Measurements from ENCODE around the gene PGAP1. TPM values are rescaled to one million over a fixed set of nuclear protein-coding genes. Genes with fewer than 3 reads are reported as not detected.
A peak's percentile ranks its signal among the peaks of the same experiment; 100 is the strongest.

The PGAP1 gene
- total RNA-seq, 2 donors from 2014 or later = 5.7 to 10.5 TPM

DNA sequence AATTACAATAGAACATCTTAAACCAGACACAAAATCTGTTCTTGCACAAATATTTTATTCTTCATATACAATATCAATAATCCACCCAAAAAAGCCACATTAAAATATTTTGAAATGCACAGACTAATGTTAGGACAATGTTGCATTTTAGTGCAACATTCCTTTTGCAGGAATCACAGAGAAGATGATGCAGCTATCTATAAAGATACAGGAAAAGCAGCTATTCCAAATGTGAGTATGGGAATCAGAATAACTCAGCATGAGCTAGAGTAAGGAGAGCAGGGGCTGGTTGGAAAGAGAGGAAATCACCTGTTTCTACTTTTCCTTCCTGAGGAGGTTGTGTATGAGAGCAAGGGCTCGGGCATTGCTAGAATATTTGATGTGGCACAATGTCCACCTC lies 122.1 kb downstream of the PGAP1 start:
- no peaks in the 10 kb centered on the region for H3K9me3 ChIP-seq
- peaks cover 0 to 6% of the 10 kb centered on the region in 2 donors for H3K4me1 ChIP-seq
- no peaks in the 10 kb centered on the region for H3K27me3 ChIP-seq
- no peak for DNase-seq (ENCODE audit: low spot score)
- no peak overlapping the region for H3K4me3 ChIP-seq
- no peaks in the 10 kb centered on the region for H3K36me3 ChIP-seq
- TF ChIP-seq, protein P1, sequence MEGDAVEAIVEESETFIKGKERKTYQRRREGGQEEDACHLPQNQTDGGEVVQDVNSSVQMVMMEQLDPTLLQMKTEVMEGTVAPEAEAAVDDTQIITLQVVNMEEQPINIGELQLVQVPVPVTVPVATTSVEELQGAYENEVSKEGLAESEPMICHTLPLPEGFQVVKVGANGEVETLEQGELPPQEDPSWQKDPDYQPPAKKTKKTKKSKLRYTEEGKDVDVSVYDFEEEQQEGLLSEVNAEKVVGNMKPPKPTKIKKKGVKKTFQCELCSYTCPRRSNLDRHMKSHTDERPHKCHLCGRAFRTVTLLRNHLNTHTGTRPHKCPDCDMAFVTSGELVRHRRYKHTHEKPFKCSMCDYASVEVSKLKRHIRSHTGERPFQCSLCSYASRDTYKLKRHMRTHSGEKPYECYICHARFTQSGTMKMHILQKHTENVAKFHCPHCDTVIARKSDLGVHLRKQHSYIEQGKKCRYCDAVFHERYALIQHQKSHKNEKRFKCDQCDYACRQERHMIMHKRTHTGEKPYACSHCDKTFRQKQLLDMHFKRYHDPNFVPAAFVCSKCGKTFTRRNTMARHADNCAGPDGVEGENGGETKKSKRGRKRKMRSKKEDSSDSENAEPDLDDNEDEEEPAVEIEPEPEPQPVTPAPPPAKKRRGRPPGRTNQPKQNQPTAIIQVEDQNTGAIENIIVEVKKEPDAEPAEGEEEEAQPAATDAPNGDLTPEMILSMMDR (IDR thresholded peaks at IDR 0.05) = no peak
- no peak overlapping the region for H3K27ac ChIP-seq

DNA sequence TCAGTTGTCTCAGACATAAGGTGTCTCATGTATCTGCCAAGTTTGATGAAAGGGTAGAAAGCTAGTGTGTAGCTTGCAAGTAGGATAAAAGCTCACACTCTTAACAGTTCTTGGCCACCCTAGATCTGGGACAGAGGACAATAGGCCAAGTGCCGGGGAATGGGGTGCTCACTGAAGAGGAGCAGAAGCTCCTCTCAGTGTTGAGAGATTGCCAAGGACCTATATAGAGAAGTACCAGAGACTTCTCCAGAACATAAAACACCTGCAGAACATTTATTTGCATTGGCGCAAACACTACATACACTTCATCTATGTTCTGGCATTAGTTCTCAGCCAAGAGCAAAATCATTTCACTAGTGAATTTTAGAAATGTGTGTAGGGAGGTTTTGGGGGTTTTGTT lies 124.1 kb downstream of the PGAP1 start:
- H3K4me1 ChIP-seq = peaks cover 0 to 22% of the 10 kb centered on the region in 2 donors
- DNase-seq (ENCODE audit: low spot score) = no peak
- TF ChIP-seq, protein P1 (IDR thresholded peaks at IDR 0.05) = no peak
- no peaks in the 10 kb centered on the region for H3K27me3 ChIP-seq
- no peaks in the 10 kb centered on the region for H3K9me3 ChIP-seq
- no peak overlapping the region for H3K27ac ChIP-seq
- H3K4me3 ChIP-seq = no peak overlapping the region
- peaks cover 3% of the 10 kb centered on the region for H3K36me3 ChIP-seq

DNA sequence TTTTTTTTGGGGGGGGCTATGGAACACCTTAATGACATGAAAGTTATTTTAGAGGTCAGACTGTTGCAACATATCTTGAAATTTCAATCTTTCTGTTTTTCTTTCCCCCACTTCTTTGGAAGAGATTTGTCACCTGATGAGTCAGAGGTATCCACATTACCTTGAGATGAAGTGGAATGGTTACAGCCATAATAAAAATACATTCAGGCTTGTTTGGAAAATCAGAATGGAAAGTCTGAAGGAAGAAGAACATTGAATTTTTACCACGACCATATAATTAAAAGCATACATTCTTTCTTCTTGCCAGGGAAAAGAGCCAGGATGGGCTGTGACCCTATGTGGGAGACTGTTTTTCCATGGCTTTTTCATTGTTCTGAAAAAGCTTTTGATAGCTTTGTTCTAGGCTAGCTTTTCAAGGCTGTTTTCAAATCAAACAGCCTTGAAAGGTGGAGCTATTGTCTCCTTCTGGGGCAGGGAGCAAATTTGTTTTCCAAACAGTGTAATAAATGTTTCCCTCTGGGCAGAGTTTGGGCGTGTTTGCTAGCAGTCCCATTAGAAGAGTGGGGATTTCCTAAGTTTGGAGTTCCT lies 124.7 kb downstream of the PGAP1 start:
- Histone ChIP-seq H3K9me3 (no peaks in the 10 kb centered on the region), H3K36me3 (peaks cover 10% of the 10 kb centered on the region), H3K4me1 (peaks cover 0 to 26% of the 10 kb centered on the region in 2 donors), H3K4me3 (no peak overlapping the region), H3K27me3 (no peaks in the 10 kb centered on the region), H3K27ac (no peak overlapping the region)
- no peak for DNase-seq (ENCODE audit: low spot score)
- TF ChIP-seq, protein P1 (IDR thresholded peaks at IDR 0.05) = no peak

DNA sequence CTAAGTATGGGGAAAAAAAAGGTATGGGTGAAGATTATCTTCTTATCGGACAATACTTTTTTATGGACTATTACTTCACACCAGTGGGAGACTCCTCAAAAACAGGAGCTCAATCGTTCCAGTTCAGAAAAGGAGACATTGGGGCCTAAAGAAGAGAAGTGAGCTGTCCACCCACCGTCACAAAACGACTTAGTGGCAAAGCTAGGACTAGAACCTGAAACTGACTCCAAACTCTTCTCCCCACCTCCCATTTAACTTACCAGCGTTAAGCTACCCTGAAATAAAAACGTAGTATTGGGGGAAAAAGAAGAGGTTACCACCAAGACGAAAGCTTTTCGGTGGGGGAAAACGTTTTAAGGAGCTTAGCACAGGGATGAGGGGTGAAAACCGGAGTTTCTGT lies 127.5 kb downstream of the PGAP1 start:
- Histone ChIP-seq H3K27me3 (no peaks in the 10 kb centered on the region), H3K9me3 (no peaks in the 10 kb centered on the region), H3K27ac (peak overlapping the region; percentile 76 to 84), H3K4me1 (peaks cover 0 to 33% of the 10 kb centered on the region in 2 donors), H3K36me3 (peaks cover 33% of the 10 kb centered on the region), H3K4me3 (peak overlapping the region; percentile 68 to 70)
- no peak for DNase-seq (ENCODE audit: low spot score)
- TF ChIP-seq, protein P1 (IDR thresholded peaks at IDR 0.05) = no peak

DNA sequence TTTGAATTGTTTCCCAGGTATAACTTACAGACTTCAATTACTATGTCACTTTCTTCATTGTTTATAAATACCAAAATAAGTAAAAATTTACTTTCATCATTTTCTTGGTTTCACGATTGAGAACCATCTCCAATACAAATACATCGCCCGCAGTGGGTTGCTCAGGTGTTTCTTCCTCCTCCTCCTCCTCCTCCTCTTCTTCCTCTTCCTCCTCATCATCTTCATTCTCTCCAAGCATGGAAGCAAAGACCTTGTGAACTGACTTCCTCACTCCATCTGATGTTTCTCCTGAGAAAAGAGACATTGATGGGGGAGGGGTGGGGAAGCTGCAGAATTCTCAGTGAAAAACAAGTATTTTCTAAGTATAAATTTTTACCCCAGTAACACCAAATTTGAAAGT lies 133.6 kb downstream of the PGAP1 start:
- no peak overlapping the region for H3K27ac ChIP-seq
- H3K27me3 ChIP-seq = no peaks in the 10 kb centered on the region
- DNase-seq (ENCODE audit: low spot score) = no peak
- no peak overlapping the region for H3K4me3 ChIP-seq
- no peaks in the 10 kb centered on the region for H3K9me3 ChIP-seq
- TF ChIP-seq, protein P1 (IDR thresholded peaks at IDR 0.05) = no peak
- H3K36me3 ChIP-seq = peaks cover 79% of the 10 kb centered on the region
- peaks cover 0 to 15% of the 10 kb centered on the region in 2 donors for H3K4me1 ChIP-seq
